ENCODE measurements around the gene TGFBR3.

The TGFBR3 gene

GRCh38 chr1:91885716-91886506 lies at the start of gene TGFBR3:
Gene TGFBR3, minus strand, starts transcription at chr1:91886151. Its CDS starts 24,620 bp downstream, at chr1:91861531.
- no peak for DNase-seq (ENCODE audit: low read depth)

- DNase-seq (ENCODE audit: low read depth), result no peak
Observed at GRCh38 chr1:91929250-91929649, 43.3 kb upstream of the TGFBR3 start.

- DNase-seq (ENCODE audit: low read depth), result no peak
Observed at GRCh38 chr1:91928026-91928425, 42.1 kb upstream of the TGFBR3 start.

GRCh38 chr1:91925644-91926435 lies 39.9 kb upstream of the TGFBR3 start:
- no peak for DNase-seq (ENCODE audit: low read depth)

GRCh38 chr1:91924146-91924545 lies 38.2 kb upstream of the TGFBR3 start:
- peak; percentile 26 for DNase-seq (ENCODE audit: low read depth)

GRCh38 chr1:91919962-91920361 lies 34.0 kb upstream of the TGFBR3 start:
- DNase-seq (ENCODE audit: low read depth), result no peak

- no peak for DNase-seq (ENCODE audit: low read depth)
Observed at GRCh38 chr1:91916811-91917460, 31.0 kb upstream of the TGFBR3 start.

GRCh38 chr1:91916046-91916445 lies 30.1 kb upstream of the TGFBR3 start:
- no peak for DNase-seq (ENCODE audit: low read depth)

- no peak for DNase-seq (ENCODE audit: low read depth)
Observed at GRCh38 chr1:91913018-91913417, 27.1 kb upstream of the TGFBR3 start.

- DNase-seq (ENCODE audit: low read depth), result no peak
Observed at GRCh38 chr1:91912266-91912665, 26.3 kb upstream of the TGFBR3 start.

- no peak for DNase-seq (ENCODE audit: low read depth)
Observed at GRCh38 chr1:91901231-91901630, 15.3 kb upstream of the TGFBR3 start.

- peak; percentile 82 for DNase-seq (ENCODE audit: low read depth)
Observed at GRCh38 chr1:91900562-91900961, 14.6 kb upstream of the TGFBR3 start.

GRCh38 chr1:91897016-91897415 lies 11.1 kb upstream of the TGFBR3 start:
- no peak for DNase-seq (ENCODE audit: low read depth)

GRCh38 chr1:91895832-91896556 lies 10.0 kb upstream of the TGFBR3 start:
- no peak for DNase-seq (ENCODE audit: low read depth)

GRCh38 chr1:91894036-91894761 lies 8.2 kb upstream of the TGFBR3 start:
- DNase-seq (ENCODE audit: low read depth), result no peak

- DNase-seq (ENCODE audit: low read depth), result no peak
Observed at GRCh38 chr1:91891969-91892368, 6.0 kb upstream of the TGFBR3 start.

GRCh38 chr1:91891454-91891853 lies 5.5 kb upstream of the TGFBR3 start:
- DNase-seq (ENCODE audit: low read depth), result no peak

- no peak for DNase-seq (ENCODE audit: low read depth)
Observed at GRCh38 chr1:91889717-91890459, 3.9 kb upstream of the TGFBR3 start.

GRCh38 chr1:91885213-91885715 lies 687 bp downstream of the TGFBR3 start:
- DNase-seq (ENCODE audit: low read depth), result no peak

GRCh38 chr1:91884459-91885212 lies 1.3 kb downstream of the TGFBR3 start:
- no peak for DNase-seq (ENCODE audit: low read depth)

Data from non-pigmented ciliary epithelial cell (primary cell).